OCI-LY7 (cell line): ENCODE results near the gene ITSN1. TPM values are rescaled to one million over a fixed set of nuclear protein-coding genes. Genes with fewer than 3 reads are reported as not detected.

Experiments
- BruUV-seq: library from RNA; stranded (reverse); fragments of 400-500 nt; replicated peaks from 2 replicates; lab custom pipeline; 2021; lab: Mats Ljungman, UMichigan
- CTCF ChIA-PET: fragments of 300-600 bp; sonication (Branson Sonifier 250); formaldehyde crosslinking; loops from one replicate; lab custom pipeline; 2022; ENCODE audit warnings: antibody characterized with exemption; ENCODE audit not compliant: unreplicated experiment; lab: Charles Lee
- POLR2A ChIA-PET: fragments of 300-600 bp; sonication (Branson Sonifier 250); formaldehyde crosslinking; loops from one replicate; lab custom pipeline; 2022; ENCODE audit warnings: antibody characterized with exemption; lab: Charles Lee
- DNase-seq: peaks from one replicate; pipeline ENCODE4 v3.0.0-alpha.2; 2015; ENCODE audit warnings: low spot score
- H2AFZ ChIP-seq: fragments of 200-600 bp; sonication (generic), shearing (Covaris generic); 2 replicates; pipeline ENCODE4 v1.6.1; 2014; ENCODE audit warnings: mild to moderate bottlenecking, antibody characterized with exemption, low read length, moderate library complexity
- H3K27ac ChIP-seq: fragments of 200-600 bp; sonication (generic); 2 replicates; pipeline ENCODE4 v1.5.1; 2014; ENCODE audit warnings: mixed run types, low read depth, mild to moderate bottlenecking, moderate library complexity, low read length, inconsistent platforms; ENCODE audit not compliant: poor library complexity, severe bottlenecking
- H3K36me3 ChIP-seq: fragments of 200-600 bp; sonication (generic); 2 replicates; pipeline ENCODE4 v1.6.1; 2014; ENCODE audit warnings: mild to moderate bottlenecking, antibody characterized with exemption, low read length, moderate library complexity, mixed read lengths; ENCODE audit not compliant: insufficient read depth
- H3K4me1 ChIP-seq: fragments of 200-600 bp; sonication (generic); 2 replicates; pipeline ENCODE4 v1.5.1; 2014; ENCODE audit warnings: mild to moderate bottlenecking, low read length; ENCODE audit not compliant: insufficient read depth, poor library complexity, severe bottlenecking
- H3K4me2 ChIP-seq: fragments of 200-600 bp; sonication (generic); 2 replicates; pipeline ENCODE4 v1.6.1; 2014; ENCODE audit warnings: mild to moderate bottlenecking, low read length
- H3K4me3 ChIP-seq: fragments of 200-600 bp; sonication (generic); 2 replicates; pipeline ENCODE4 v1.5.1; 2014; ENCODE audit warnings: mild to moderate bottlenecking, low read depth, low read length; ENCODE audit not compliant: poor library complexity, severe bottlenecking
- H3K79me2 ChIP-seq: fragments of 200-600 bp; sonication (generic); 2 replicates; pipeline ENCODE4 v1.6.1; 2016; ENCODE audit warnings: low read depth, mild to moderate bottlenecking, low read length, moderate library complexity, mixed read lengths; ENCODE audit not compliant: insufficient read depth
- H3K9me2 ChIP-seq: fragments of 200-600 bp; sonication (generic); 2 replicates; pipeline ENCODE4 v1.6.1; 2016; ENCODE audit warnings: mild to moderate bottlenecking, low read length, mixed read lengths; ENCODE audit not compliant: insufficient read depth
- H3K9me3 ChIP-seq: fragments of 200-600 bp; sonication (generic); 2 replicates; pipeline ENCODE4 v1.6.1; 2014; ENCODE audit warnings: mild to moderate bottlenecking, mixed run types, low read length, mixed read lengths
- H4K20me1 ChIP-seq: fragments of 200-600 bp; sonication (generic); 2 replicates; pipeline ENCODE4 v1.6.1; 2014; ENCODE audit warnings: mild to moderate bottlenecking, antibody characterized with exemption, low read length, moderate library complexity, mixed read lengths; ENCODE audit not compliant: insufficient read depth
- EZH2phosphoT487 ChIP-seq: fragments of 200-600 bp; sonication (generic); IDR thresholded peaks from 2 replicates; pipeline ENCODE4 v1.6.1; 2018; ENCODE audit warnings: low read depth, borderline replicate concordance, mild to moderate bottlenecking, mixed run types, antibody characterized with exemption, low read length, moderate library complexity, mixed read lengths
- intact Hi-C: fragments of 100-400 bp; cut with micrococcal nuclease; formaldehyde crosslinking; loops from one replicate; pipeline ENCODE4 v1.10.0; 2022; ENCODE audit not compliant: unreplicated experiment
- total RNA-seq, 2 experiments: library from RNA; depleted of rRNA in 1 of 2; stranded (reverse); fragments of >200 nt in 1 of 2; shearing (Covaris generic) in 1 of 2; gene quantifications; 2 replicates each; pipeline ENCODE4 v1.2.3, GENCODE V29; 2014 to 2022
- TF ChIP-seq, protein P1 (sequence below): fragments of 200-600 bp; sonication (generic); conservative IDR thresholded peaks from 2 replicates; pipeline ENCODE4 v1.5.1; 2014; ENCODE audit warnings: mild to moderate bottlenecking, antibody characterized with exemption, low read length, moderate library complexity, mixed read lengths

ITSN1 gene
- total RNA-seq, 2 experiments from 2014 or later, result 0.60 to 5.9 TPM

DNA sequence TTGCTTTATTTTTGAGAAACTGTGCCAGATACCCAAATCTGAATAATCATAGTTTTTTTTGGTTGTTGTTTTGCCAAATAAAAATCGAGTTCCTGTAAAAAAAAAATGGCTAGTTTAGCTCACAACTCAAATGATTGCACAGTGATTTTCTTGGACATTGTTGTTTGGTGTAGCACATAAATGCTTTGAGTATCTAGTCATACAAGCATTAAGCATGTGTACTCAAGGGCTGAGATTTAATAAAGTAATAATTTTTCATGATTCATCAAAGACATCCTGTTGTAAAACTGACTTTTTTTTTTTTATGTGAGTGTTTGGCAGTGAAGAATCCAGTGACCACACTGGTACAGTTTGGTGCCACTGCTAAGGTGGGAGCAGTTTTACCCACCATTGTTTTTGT lies 18.8 kb downstream of the ITSN1 start:
- no peaks in the 10 kb centered on the region for H3K36me3 ChIP-seq
- ChIA-PET CTCF (no interaction called here), POLR2A (interaction anchor here (0.7 to 1.0 kb wide), 2 partner anchors 15 to 55 kb away, joined by 3 read pairs; no protein-coding TSS in a partner anchor)
- no peak for DNase-seq
- intact Hi-C loops, result no loop called here
- no peak overlapping the region for H2AFZ ChIP-seq
- H4K20me1 ChIP-seq, result no peaks in the 10 kb centered on the region
- H3K27ac ChIP-seq, result no peak overlapping the region
- H3K4me1 ChIP-seq, result no peaks in the 10 kb centered on the region
- no peak overlapping the region for H3K4me2 ChIP-seq
- H3K79me2 ChIP-seq, result no peaks in the 10 kb centered on the region
- TF ChIP-seq, protein P1, sequence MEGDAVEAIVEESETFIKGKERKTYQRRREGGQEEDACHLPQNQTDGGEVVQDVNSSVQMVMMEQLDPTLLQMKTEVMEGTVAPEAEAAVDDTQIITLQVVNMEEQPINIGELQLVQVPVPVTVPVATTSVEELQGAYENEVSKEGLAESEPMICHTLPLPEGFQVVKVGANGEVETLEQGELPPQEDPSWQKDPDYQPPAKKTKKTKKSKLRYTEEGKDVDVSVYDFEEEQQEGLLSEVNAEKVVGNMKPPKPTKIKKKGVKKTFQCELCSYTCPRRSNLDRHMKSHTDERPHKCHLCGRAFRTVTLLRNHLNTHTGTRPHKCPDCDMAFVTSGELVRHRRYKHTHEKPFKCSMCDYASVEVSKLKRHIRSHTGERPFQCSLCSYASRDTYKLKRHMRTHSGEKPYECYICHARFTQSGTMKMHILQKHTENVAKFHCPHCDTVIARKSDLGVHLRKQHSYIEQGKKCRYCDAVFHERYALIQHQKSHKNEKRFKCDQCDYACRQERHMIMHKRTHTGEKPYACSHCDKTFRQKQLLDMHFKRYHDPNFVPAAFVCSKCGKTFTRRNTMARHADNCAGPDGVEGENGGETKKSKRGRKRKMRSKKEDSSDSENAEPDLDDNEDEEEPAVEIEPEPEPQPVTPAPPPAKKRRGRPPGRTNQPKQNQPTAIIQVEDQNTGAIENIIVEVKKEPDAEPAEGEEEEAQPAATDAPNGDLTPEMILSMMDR, result no peak
- TF ChIP-seq EZH2phosphoT487, result no peak
- no TSS peak for BruUV-seq
- H3K9me3 ChIP-seq, result 0 out of 2 replicates have a peak, but pooled peaks cover 6% of the 10 kb centered on the region
- H3K4me3 ChIP-seq, result no peak overlapping the region
- no peaks in the 10 kb centered on the region for H3K9me2 ChIP-seq

DNA sequence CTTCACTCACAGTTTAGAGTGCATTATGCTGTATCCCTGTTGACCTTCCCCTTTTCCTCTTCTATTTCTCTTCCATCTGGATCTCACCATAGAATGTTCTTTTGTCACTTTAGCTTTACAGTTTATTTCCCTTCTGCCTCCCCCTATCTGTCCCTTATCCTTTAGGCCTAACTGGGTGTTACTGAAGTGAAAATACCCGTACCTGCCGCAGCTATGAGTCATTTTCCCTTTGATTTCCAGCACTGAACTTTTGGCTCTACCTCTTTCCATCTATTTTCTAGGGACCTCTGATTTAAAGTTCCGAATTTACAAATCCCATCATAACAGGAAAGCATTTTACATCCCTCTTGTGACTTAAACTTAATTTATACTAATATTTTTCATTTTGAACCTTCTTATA lies 19.7 kb downstream of the ITSN1 start:
- H3K36me3 ChIP-seq, result no peaks in the 10 kb centered on the region
- no peaks in the 10 kb centered on the region for H3K79me2 ChIP-seq
- no peaks in the 10 kb centered on the region for H4K20me1 ChIP-seq
- POLR2A ChIA-PET, result no interaction called here
- 0 out of 2 replicates have a peak, but pooled peaks cover 6% of the 10 kb centered on the region for H3K9me3 ChIP-seq
- DNase-seq, result no peak
- no peaks in the 10 kb centered on the region for H3K9me2 ChIP-seq
- H3K4me1 ChIP-seq, result no peaks in the 10 kb centered on the region
- TF ChIP-seq EZH2phosphoT487, result no peak
- TF ChIP-seq, protein P1, result no peak
- no peak overlapping the region for H3K4me2 ChIP-seq
- no peak overlapping the region for H3K4me3 ChIP-seq
- CTCF ChIA-PET, result no interaction called here
- no peak overlapping the region for H3K27ac ChIP-seq
- no TSS peak for BruUV-seq
- intact Hi-C loops, result no loop called here
- no peak overlapping the region for H2AFZ ChIP-seq

DNA sequence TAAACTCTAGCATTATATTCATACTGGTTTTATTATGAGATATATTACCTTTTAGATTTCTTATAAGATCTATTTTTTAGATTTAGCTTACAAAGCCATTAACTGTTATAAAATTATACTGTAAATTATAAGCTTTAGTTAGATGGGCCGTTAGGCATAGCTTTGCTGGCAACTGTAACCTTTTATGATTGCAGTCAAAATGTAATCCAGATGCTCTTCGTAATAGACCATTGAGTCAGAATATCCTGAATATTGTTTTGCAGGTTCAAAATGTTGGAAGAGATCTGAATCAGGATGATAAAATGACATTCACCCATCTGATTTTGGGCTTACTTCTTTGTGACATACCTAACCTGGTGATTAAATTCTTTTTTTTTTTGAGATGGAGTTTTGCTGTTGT lies 20.9 kb downstream of the ITSN1 start:
- POLR2A ChIA-PET, result interaction anchor here (0.7 kb wide), 1 partner anchor 688 kb away, joined by 4 read pairs; no protein-coding TSS in a partner anchor
- H3K79me2 ChIP-seq, result no peaks in the 10 kb centered on the region
- CTCF ChIA-PET, result no interaction called here

More for the DNA sequence above, 20.9 kb downstream of the ITSN1 start:
- Histone ChIP-seq H3K9me2 (no peaks in the 10 kb centered on the region), H4K20me1 (no peaks in the 10 kb centered on the region), H3K4me3 (no peak overlapping the region), H3K9me3 (0 out of 2 replicates have a peak, but pooled peaks cover 6% of the 10 kb centered on the region), H3K36me3 (no peaks in the 10 kb centered on the region), H3K4me1 (no peaks in the 10 kb centered on the region), H3K27ac (no peak overlapping the region), H3K4me2 (no peak overlapping the region), H2AFZ (no peak overlapping the region)
- DNase-seq, result no peak
- no peak for TF ChIP-seq EZH2phosphoT487
- TF ChIP-seq, protein P1, result no peak
- intact Hi-C loops, result no loop called here
- no TSS peak for BruUV-seq
